ENCODE measurements around the gene PLRG1. TPM values are rescaled to one million over a fixed set of nuclear protein-coding genes. Genes with fewer than 3 reads are reported as not detected.

The PLRG1 gene
- total RNA-seq, 1 donor from 2014 or later, result 81.3 TPM

DNA sequence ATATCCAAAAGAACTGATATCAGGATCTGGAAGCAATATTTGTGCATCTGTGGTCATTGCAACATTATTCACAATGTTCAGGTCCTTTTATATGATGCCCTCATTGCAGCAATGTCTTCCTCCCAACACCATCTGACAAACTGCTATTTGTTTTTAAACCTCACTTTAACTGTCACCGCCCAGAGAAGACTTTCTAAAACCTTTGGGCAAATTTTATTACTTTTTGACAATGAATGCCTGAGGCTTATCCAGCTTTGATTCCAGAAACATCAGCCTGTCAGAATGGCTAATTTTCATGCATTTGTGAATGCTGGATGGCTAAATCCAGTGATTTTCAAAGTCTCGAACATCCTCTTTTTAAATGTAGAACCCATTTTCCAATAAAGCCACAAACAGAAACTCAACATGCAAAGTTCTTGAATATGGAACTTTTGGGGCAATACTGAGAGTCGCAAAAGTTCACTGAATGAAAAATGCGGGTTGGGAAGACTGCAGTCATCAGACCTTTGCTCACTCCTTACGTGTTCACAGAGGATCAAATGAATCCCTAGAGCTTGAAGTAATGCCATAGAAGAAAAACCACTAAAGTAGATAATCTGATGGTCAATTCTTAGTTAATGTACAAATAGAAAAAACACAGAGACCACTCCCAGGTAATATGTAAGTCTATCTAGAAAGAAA, 23.1 kb upstream of the PLRG1 start:
- H3K9ac ChIP-seq (ENCODE audit: low read length), result no peak overlapping the region
- DNase-seq (ENCODE audit: low read depth) (no peak), FAIRE-seq (no peak)
- H3K4me1 ChIP-seq (ENCODE audit: insufficient read depth, low read length), result no peaks in the 10 kb centered on the region
- no peaks in the 10 kb centered on the region for H3K79me2 ChIP-seq (ENCODE audit: insufficient read depth, low read length)
- TF ChIP-seq EZH2 (IDR thresholded peaks at IDR 0.05; ENCODE audit: insufficient read depth, low read length), result no peak
- TF ChIP-seq, protein P1, sequence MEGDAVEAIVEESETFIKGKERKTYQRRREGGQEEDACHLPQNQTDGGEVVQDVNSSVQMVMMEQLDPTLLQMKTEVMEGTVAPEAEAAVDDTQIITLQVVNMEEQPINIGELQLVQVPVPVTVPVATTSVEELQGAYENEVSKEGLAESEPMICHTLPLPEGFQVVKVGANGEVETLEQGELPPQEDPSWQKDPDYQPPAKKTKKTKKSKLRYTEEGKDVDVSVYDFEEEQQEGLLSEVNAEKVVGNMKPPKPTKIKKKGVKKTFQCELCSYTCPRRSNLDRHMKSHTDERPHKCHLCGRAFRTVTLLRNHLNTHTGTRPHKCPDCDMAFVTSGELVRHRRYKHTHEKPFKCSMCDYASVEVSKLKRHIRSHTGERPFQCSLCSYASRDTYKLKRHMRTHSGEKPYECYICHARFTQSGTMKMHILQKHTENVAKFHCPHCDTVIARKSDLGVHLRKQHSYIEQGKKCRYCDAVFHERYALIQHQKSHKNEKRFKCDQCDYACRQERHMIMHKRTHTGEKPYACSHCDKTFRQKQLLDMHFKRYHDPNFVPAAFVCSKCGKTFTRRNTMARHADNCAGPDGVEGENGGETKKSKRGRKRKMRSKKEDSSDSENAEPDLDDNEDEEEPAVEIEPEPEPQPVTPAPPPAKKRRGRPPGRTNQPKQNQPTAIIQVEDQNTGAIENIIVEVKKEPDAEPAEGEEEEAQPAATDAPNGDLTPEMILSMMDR (IDR thresholded peaks at IDR 0.05; ENCODE audit: insufficient read depth, low read depth, low read length), result no peak
- H3K9me3 ChIP-seq (ENCODE audit: insufficient read depth, low read depth, low read length), result peaks cover 2% of the 10 kb centered on the region
- H3K4me3 ChIP-seq (ENCODE audit: insufficient read depth, low read depth, low read length), result no peak overlapping the region
- no peak overlapping the region for H3K27ac ChIP-seq (ENCODE audit: low read depth, low read length)
- H3K4me2 ChIP-seq (ENCODE audit: low read length), result no peak overlapping the region
- Mint-ChIP-seq H3K27ac (ENCODE audit: unreplicated experiment) (no peak overlapping the region), H3K36me3 (ENCODE audit: low read depth, unreplicated experiment) (no peaks in the 10 kb centered on the region), H3K27me3 (ENCODE audit: low read depth, unreplicated experiment) (no peaks in the 10 kb centered on the region), H3K4me3 (ENCODE audit: unreplicated experiment) (no peak overlapping the region), H3K4me1 (ENCODE audit: low read depth, unreplicated experiment) (peaks cover 1% of the 10 kb centered on the region), H3K9me3 (ENCODE audit: unreplicated experiment) (no peaks in the 10 kb centered on the region)
- no peaks in the 10 kb centered on the region for H3K27me3 ChIP-seq (ENCODE audit: insufficient read depth, low read length)
- no peaks in the 10 kb centered on the region for H3K36me3 ChIP-seq (ENCODE audit: insufficient read depth, low read length)
- H4K20me1 ChIP-seq (ENCODE audit: insufficient read depth, low read length), result no peaks in the 10 kb centered on the region
- no peak overlapping the region for H2AFZ ChIP-seq (ENCODE audit: low read depth, low read length)

DNA sequence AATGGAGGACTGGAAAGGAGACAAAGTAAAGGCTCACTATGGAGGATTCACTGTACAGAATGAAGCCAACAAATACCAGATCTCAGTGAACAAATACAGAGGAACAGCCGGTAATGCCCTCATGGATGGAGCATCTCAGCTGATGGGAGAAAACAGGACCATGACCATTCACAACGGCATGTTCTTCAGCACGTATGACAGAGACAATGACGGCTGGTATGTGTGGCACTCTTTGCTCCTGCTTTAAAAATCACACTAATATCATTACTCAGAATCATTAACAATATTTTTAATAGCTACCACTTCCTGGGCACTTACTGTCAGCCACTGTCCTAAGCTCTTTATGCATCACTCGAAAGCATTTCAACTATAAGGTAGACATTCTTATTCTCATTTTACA, 19.4 kb upstream of the PLRG1 start:
- Histone ChIP-seq H2AFZ (ENCODE audit: low read depth, low read length) (no peak overlapping the region), H3K36me3 (ENCODE audit: insufficient read depth, low read length) (no peaks in the 10 kb centered on the region), H3K79me2 (ENCODE audit: insufficient read depth, low read length) (no peaks in the 10 kb centered on the region), H3K4me1 (ENCODE audit: insufficient read depth, low read length) (no peaks in the 10 kb centered on the region), H4K20me1 (ENCODE audit: insufficient read depth, low read length) (no peaks in the 10 kb centered on the region), H3K9ac (ENCODE audit: low read length) (no peak overlapping the region), H3K27me3 (ENCODE audit: insufficient read depth, low read length) (no peaks in the 10 kb centered on the region), H3K9me3 (ENCODE audit: insufficient read depth, low read depth, low read length) (peaks cover 2% of the 10 kb centered on the region), H3K4me2 (ENCODE audit: low read length) (no peak overlapping the region), H3K27ac (ENCODE audit: low read depth, low read length) (no peak overlapping the region), H3K4me3 (ENCODE audit: insufficient read depth, low read depth, low read length) (no peak overlapping the region)
- Mint-ChIP-seq H3K9me3 (ENCODE audit: unreplicated experiment) (no peaks in the 10 kb centered on the region), H3K36me3 (ENCODE audit: low read depth, unreplicated experiment) (no peaks in the 10 kb centered on the region), H3K4me1 (ENCODE audit: low read depth, unreplicated experiment) (no peaks in the 10 kb centered on the region), H3K4me3 (ENCODE audit: unreplicated experiment) (no peak overlapping the region), H3K27ac (ENCODE audit: unreplicated experiment) (no peak overlapping the region), H3K27me3 (ENCODE audit: low read depth, unreplicated experiment) (no peaks in the 10 kb centered on the region)
- TF ChIP-seq, protein P1 (IDR thresholded peaks at IDR 0.05; ENCODE audit: insufficient read depth, low read depth, low read length), result no peak
- no peak for TF ChIP-seq EZH2 (IDR thresholded peaks at IDR 0.05; ENCODE audit: insufficient read depth, low read length)
- FAIRE-seq (no peak), DNase-seq (ENCODE audit: low read depth) (no peak)

DNA sequence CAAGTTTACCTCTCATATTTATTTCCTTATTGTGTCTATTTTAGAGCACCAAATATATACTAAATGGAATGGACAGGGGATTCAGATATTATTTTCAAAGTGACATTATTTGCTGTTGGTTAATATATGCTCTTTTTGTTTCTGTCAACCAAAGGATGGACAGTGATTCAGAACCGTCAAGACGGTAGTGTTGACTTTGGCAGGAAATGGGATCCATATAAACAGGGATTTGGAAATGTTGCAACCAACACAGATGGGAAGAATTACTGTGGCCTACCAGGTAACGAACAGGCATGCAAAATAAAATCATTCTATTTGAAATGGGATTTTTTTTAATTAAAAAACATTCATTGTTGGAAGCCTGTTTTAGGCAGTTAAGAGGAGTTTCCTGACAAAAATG, 18.8 kb upstream of the PLRG1 start:
- H3K27me3 ChIP-seq (ENCODE audit: insufficient read depth, low read length), result no peaks in the 10 kb centered on the region
- Mint-ChIP-seq H3K4me3 (ENCODE audit: unreplicated experiment) (no peak overlapping the region), H3K9me3 (ENCODE audit: unreplicated experiment) (no peaks in the 10 kb centered on the region), H3K4me1 (ENCODE audit: low read depth, unreplicated experiment) (no peaks in the 10 kb centered on the region), H3K27ac (ENCODE audit: unreplicated experiment) (no peak overlapping the region), H3K36me3 (ENCODE audit: low read depth, unreplicated experiment) (no peaks in the 10 kb centered on the region), H3K27me3 (ENCODE audit: low read depth, unreplicated experiment) (no peaks in the 10 kb centered on the region)
- FAIRE-seq, result no peak
- DNase-seq (ENCODE audit: low read depth), result no peak
- no peaks in the 10 kb centered on the region for H3K4me1 ChIP-seq (ENCODE audit: insufficient read depth, low read length)
- TF ChIP-seq, protein P1 (IDR thresholded peaks at IDR 0.05; ENCODE audit: insufficient read depth, low read depth, low read length), result no peak
- TF ChIP-seq EZH2 (IDR thresholded peaks at IDR 0.05; ENCODE audit: insufficient read depth, low read length), result no peak
- no peaks in the 10 kb centered on the region for H4K20me1 ChIP-seq (ENCODE audit: insufficient read depth, low read length)
- no peaks in the 10 kb centered on the region for H3K36me3 ChIP-seq (ENCODE audit: insufficient read depth, low read length)
- H3K9me3 ChIP-seq (ENCODE audit: insufficient read depth, low read depth, low read length), result peaks cover 2% of the 10 kb centered on the region
- H3K27ac ChIP-seq (ENCODE audit: low read depth, low read length), result no peak overlapping the region
- no peak overlapping the region for H3K9ac ChIP-seq (ENCODE audit: low read length)
- no peak overlapping the region for H2AFZ ChIP-seq (ENCODE audit: low read depth, low read length)
- no peak overlapping the region for H3K4me3 ChIP-seq (ENCODE audit: insufficient read depth, low read depth, low read length)
- no peak overlapping the region for H3K4me2 ChIP-seq (ENCODE audit: low read length)
- no peaks in the 10 kb centered on the region for H3K79me2 ChIP-seq (ENCODE audit: insufficient read depth, low read length)
